Colonic mucosa (tissue), 4 donors: ENCODE data around the gene SEM1. TPM values are rescaled to one million over a fixed set of nuclear protein-coding genes. Genes with fewer than 3 reads are reported as not detected.
"Not testable (repeated sequence)": the region's sequence is repeated elsewhere in the genome, so short reads cannot be mapped to it uniquely, and the experiment has no call there.

Experiments used
- DNase-seq: peaks from one replicate; pipeline ENCODE4 v3.0.0-alpha.2; 2020
- H3K27ac ChIP-seq: fragments of 200-600 bp; one replicate; pipeline ENCODE4 v1.8.0; 2021
- H3K27me3 ChIP-seq: fragments of 200-600 bp; one replicate; pipeline ENCODE4 v1.8.0; 2021
- H3K36me3 ChIP-seq: fragments of 200-600 bp; one replicate; pipeline ENCODE4 v1.8.0; 2021
- H3K4me1 ChIP-seq: fragments of 200-600 bp; one replicate; pipeline ENCODE4 v1.8.0; 2021; ENCODE audit warnings: mild to moderate bottlenecking
- H3K4me3 ChIP-seq: fragments of 200-600 bp; one replicate; pipeline ENCODE4 v1.8.0; 2021
- H3K9ac ChIP-seq, 2 donors: one replicate each; pipeline ENCODE4 v1.7.0; 2013; ENCODE audit warnings: control low read depth in 2 of 2, low read depth in 2 of 2, low read length in 2 of 2
- H3K9me3 ChIP-seq: fragments of 200-600 bp; one replicate; pipeline ENCODE4 v1.8.0; 2021
- CTCF ChIP-seq: fragments of 200-600 bp; IDR thresholded peaks from one replicate; pipeline ENCODE4 v1.8.0; 2022; ENCODE audit warnings: antibody characterized with exemption, mild to moderate bottlenecking
- intact Hi-C: fragments of 100-400 bp; cut with DNase I; formaldehyde crosslinking; loops from one replicate; pipeline ENCODE4 v1.14.1; 2022
- total RNA-seq, 2 donors: library from RNA; stranded (reverse); fragmentation: NEBNext Ultra II Directional in 1 of 2; extraction: Animal tissue kit (Norgen Biotek cat#: 25700) in 1 of 2; gene quantifications; one replicate each; pipeline ENCODE4 v1.2.1, GENCODE V29; 2021
- donor health status: healthy.
- donor health status: DM: no; HTN: no; CAD: no.
- donor health status: DM: no; HTN: no; CAD: no.

Gene SEM1
- total RNA-seq, 2 donors from 2014 or later, result 46.3 to 53.5 TPM

GRCh38 chr7:96700516-96700915 is 9.1 kb downstream of the SEM1 start:
- Histone ChIP-seq H3K4me1 (no peaks in the 10 kb centered on the region), H3K27ac (no peak overlapping the region), H3K36me3 (no peaks in the 10 kb centered on the region), H3K4me3 (no peak overlapping the region), H3K9ac (no peak overlapping the region), H3K27me3 (no peaks in the 10 kb centered on the region), H3K9me3 (no peaks in the 10 kb centered on the region)
- intact Hi-C loops, result no loop called here
- TF ChIP-seq CTCF, result no peak
- no peak for DNase-seq

GRCh38 chr7:96699219-96699871 is 10.3 kb downstream of the SEM1 start:
- Histone ChIP-seq H3K4me1 (no peaks in the 10 kb centered on the region), H3K9ac (no peak overlapping the region)
- TF ChIP-seq CTCF, result no peak

GRCh38 chr7:96698449-96698848 is 11.2 kb downstream of the SEM1 start:
- H3K4me3 ChIP-seq, H3K36me3 ChIP-seq, DNase-seq, H3K27me3 ChIP-seq, H3K27ac ChIP-seq, H3K4me1 ChIP-seq, H3K9ac ChIP-seq, H3K9me3 ChIP-seq, intact Hi-C loops: not testable (repeated sequence)

More at GRCh38 chr7:96699219-96699871, 10.3 kb downstream of the SEM1 start:
- no peak for DNase-seq
- Histone ChIP-seq H3K27ac (no peak overlapping the region), H3K9me3 (no peaks in the 10 kb centered on the region), H3K4me3 (no peak overlapping the region), H3K36me3 (no peaks in the 10 kb centered on the region), H3K27me3 (no peaks in the 10 kb centered on the region)
- intact Hi-C loops, result no loop called here

- Histone ChIP-seq H3K4me3 (no peak overlapping the region), H3K36me3 (no peaks in the 10 kb centered on the region), H3K9me3 (no peaks in the 10 kb centered on the region), H3K27ac (no peak overlapping the region), H3K9ac (no peak overlapping the region), H3K4me1 (no peaks in the 10 kb centered on the region), H3K27me3 (no peaks in the 10 kb centered on the region)
- intact Hi-C loops, result no loop called here
- TF ChIP-seq CTCF, result no peak
- DNase-seq, result no peak
Measured at GRCh38 chr7:96697822-96698221, 11.8 kb downstream of the SEM1 start.

- H3K4me1 ChIP-seq, result no peaks in the 10 kb centered on the region
- H3K27ac ChIP-seq, result no peak overlapping the region
- intact Hi-C loops, result no loop called here
- no peaks in the 10 kb centered on the region for H3K27me3 ChIP-seq
- no peak overlapping the region for H3K9ac ChIP-seq
- H3K9me3 ChIP-seq, result no peaks in the 10 kb centered on the region
- no peak for TF ChIP-seq CTCF
- no peak for DNase-seq
- H3K36me3 ChIP-seq, result no peaks in the 10 kb centered on the region
- H3K4me3 ChIP-seq, result no peak overlapping the region
Measured at GRCh38 chr7:96695581-96695980, 14.1 kb downstream of the SEM1 start.

- Histone ChIP-seq H3K36me3 (no peaks in the 10 kb centered on the region), H3K27me3 (no peaks in the 10 kb centered on the region), H3K9ac (no peak overlapping the region), H3K9me3 (no peaks in the 10 kb centered on the region), H3K4me1 (no peaks in the 10 kb centered on the region), H3K27ac (no peak overlapping the region), H3K4me3 (no peak overlapping the region)
- intact Hi-C loops, result no loop called here
- TF ChIP-seq CTCF, result no peak
- no peak for DNase-seq
Measured at GRCh38 chr7:96694082-96694481, 15.6 kb downstream of the SEM1 start.
